ENCODE results near the gene SCGB1D2.

Gene SCGB1D2

DNA sequence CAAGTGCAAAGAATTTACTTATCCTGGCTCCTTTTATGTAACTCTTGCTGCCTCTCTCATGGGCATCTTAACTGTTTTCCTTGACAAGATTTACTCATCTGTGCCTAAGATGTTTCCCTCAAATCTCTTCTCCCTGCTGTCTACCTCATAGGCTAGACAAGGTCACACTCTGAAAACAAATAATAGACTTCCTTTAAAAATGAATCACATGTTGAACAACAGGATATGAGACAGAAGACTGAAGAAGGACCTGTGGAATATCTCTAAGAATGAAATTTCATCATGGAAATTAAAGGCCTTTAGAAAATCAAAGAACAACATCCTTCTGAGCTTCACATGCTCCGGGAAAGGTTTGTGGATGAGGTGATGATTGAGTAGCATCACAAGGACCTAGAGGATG, 22.0 kb downstream of the SCGB1D2 start:
- H3K9me3 ChIP-seq (replicated peaks; ENCODE audit: low read length) = no peaks in the 10 kb centered on the region
- peaks cover 18% of the 10 kb centered on the region for H3K27me3 ChIP-seq (ENCODE audit: control insufficient read depth, insufficient read depth, low read length)
- no peaks in the 10 kb centered on the region for H3K36me3 ChIP-seq (ENCODE audit: insufficient read depth, low read length)
- no peak overlapping the region for H3K9ac ChIP-seq (ENCODE audit: low read depth, low read length)
- no peak overlapping the region for H3K4me3 ChIP-seq (ENCODE audit: low read length)
- H3K4me1 ChIP-seq (ENCODE audit: control insufficient read depth, insufficient read depth, low read length) = peaks cover 20% of the 10 kb centered on the region
- no peak overlapping the region for H3K4me2 ChIP-seq (ENCODE audit: low read length)

DNA sequence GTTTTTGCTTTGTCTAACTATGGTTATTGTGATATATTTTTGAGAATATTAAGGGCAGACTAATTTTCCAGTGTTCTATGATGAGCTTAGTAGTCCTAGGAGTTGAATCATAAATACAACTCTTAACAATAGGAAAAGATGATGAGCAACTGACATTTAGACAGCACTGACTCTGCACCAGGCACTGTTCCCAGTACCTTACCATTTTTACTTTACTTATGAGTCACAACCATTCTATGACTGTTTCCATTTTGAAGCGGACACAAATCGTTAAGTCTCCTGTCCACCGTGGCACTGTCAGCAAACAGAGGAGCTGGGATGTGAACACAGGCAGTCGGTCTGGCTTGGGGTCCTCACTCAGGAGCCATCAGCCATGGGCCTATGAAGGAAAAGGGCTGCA, 24.5 kb downstream of the SCGB1D2 start:
- peaks cover 20% of the 10 kb centered on the region for H3K4me1 ChIP-seq (ENCODE audit: control insufficient read depth, insufficient read depth, low read length)
- H3K27me3 ChIP-seq (ENCODE audit: control insufficient read depth, insufficient read depth, low read length) = peaks cover 25% of the 10 kb centered on the region

GRCh38 chr11:62267050-62267449, 25.0 kb downstream of the SCGB1D2 start:
- no peaks in the 10 kb centered on the region for H3K9me3 ChIP-seq (replicated peaks; ENCODE audit: low read length)
- H3K27me3 ChIP-seq (ENCODE audit: control insufficient read depth, insufficient read depth, low read length) = peaks cover 22% of the 10 kb centered on the region
- H3K36me3 ChIP-seq (ENCODE audit: insufficient read depth, low read length) = no peaks in the 10 kb centered on the region
- H3K4me3 ChIP-seq (ENCODE audit: low read length) = no peak overlapping the region
- no peak overlapping the region for H3K9ac ChIP-seq (ENCODE audit: low read depth, low read length)
- H3K4me1 ChIP-seq (ENCODE audit: control insufficient read depth, insufficient read depth, low read length) = peaks cover 20% of the 10 kb centered on the region
- H3K4me2 ChIP-seq (ENCODE audit: low read length) = no peak overlapping the region

More for the DNA sequence above, 24.5 kb downstream of the SCGB1D2 start:
- H3K9ac ChIP-seq (ENCODE audit: low read depth, low read length) = no peak overlapping the region
- no peak overlapping the region for H3K4me2 ChIP-seq (ENCODE audit: low read length)
- no peak overlapping the region for H3K4me3 ChIP-seq (ENCODE audit: low read length)
- H3K36me3 ChIP-seq (ENCODE audit: insufficient read depth, low read length) = no peaks in the 10 kb centered on the region
- H3K9me3 ChIP-seq (replicated peaks; ENCODE audit: low read length) = no peaks in the 10 kb centered on the region

- Histone ChIP-seq H3K9me3 (replicated peaks; ENCODE audit: low read length) (no peaks in the 10 kb centered on the region), H3K4me1 (ENCODE audit: control insufficient read depth, insufficient read depth, low read length) (peaks cover 20% of the 10 kb centered on the region), H3K4me2 (ENCODE audit: low read length) (no peak overlapping the region), H3K36me3 (ENCODE audit: insufficient read depth, low read length) (no peaks in the 10 kb centered on the region), H3K9ac (ENCODE audit: low read depth, low read length) (no peak overlapping the region), H3K4me3 (ENCODE audit: low read length) (no peak overlapping the region), H3K27me3 (ENCODE audit: control insufficient read depth, insufficient read depth, low read length) (peaks cover 22% of the 10 kb centered on the region)
Measured at GRCh38 chr11:62267576-62267975, 25.5 kb downstream of the SCGB1D2 start.

GRCh38 chr11:62269654-62270278, 27.7 kb downstream of the SCGB1D2 start, which contains the start of gene SCGB2A2:
TSS of gene SCGB2A2 (plus strand) at chr11:62270158. CDS start at chr11:62270217, 59 bp downstream.
- no peaks in the 10 kb centered on the region for H3K36me3 ChIP-seq (ENCODE audit: insufficient read depth, low read length)
- H3K4me3 ChIP-seq (ENCODE audit: low read length) = no peak within 1 kb of the TSS
- no peak within 1 kb of the TSS for H3K9ac ChIP-seq (ENCODE audit: low read depth, low read length)
- no peaks in the 10 kb centered on the region for H3K9me3 ChIP-seq (replicated peaks; ENCODE audit: low read length)
- H3K4me2 ChIP-seq (ENCODE audit: low read length) = no peak within 1 kb of the TSS
- H3K27me3 ChIP-seq (ENCODE audit: control insufficient read depth, insufficient read depth, low read length) = peaks cover 22% of the 10 kb centered on the region
- H3K4me1 ChIP-seq (ENCODE audit: control insufficient read depth, insufficient read depth, low read length) = peaks cover 10% of the 10 kb centered on the region

GRCh38 chr11:62273284-62273683, 31.2 kb downstream of the SCGB1D2 start:
- Histone ChIP-seq H3K36me3 (ENCODE audit: insufficient read depth, low read length) (no peaks in the 10 kb centered on the region), H3K4me3 (ENCODE audit: low read length) (no peak overlapping the region), H3K9ac (ENCODE audit: low read depth, low read length) (no peak overlapping the region), H3K27me3 (ENCODE audit: control insufficient read depth, insufficient read depth, low read length) (peaks cover 27% of the 10 kb centered on the region), H3K9me3 (replicated peaks; ENCODE audit: low read length) (no peaks in the 10 kb centered on the region), H3K4me2 (ENCODE audit: low read length) (no peak overlapping the region), H3K4me1 (ENCODE audit: control insufficient read depth, insufficient read depth, low read length) (no peaks in the 10 kb centered on the region)

DNA sequence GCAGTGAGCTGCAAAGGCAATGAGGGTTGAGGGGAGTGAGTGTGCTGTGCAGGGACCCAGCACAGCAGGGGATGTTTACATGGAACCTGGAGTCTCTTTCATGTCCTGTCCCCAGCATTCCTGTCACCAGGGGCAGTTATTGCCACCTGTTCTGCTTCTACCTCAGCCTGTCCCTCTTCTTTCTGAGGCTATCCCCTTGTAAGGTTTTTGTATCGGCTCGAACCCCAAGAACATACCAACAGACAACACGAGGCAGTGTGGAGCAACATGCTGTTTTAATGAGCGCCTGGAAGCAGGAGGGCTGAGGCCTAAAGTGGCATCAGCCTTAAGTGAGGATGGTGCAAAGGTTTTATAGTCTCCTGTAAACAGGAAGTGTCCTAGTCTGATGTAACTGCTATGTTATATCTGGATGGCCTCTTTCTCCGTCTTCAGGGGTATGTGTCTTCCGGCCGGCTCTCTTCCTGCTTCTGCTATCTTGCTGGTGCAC, 31.8 kb downstream of the SCGB1D2 start:
- no peak overlapping the region for H3K9ac ChIP-seq (ENCODE audit: low read depth, low read length)
- no peak overlapping the region for H3K4me3 ChIP-seq (ENCODE audit: low read length)
- no peaks in the 10 kb centered on the region for H3K4me1 ChIP-seq (ENCODE audit: control insufficient read depth, insufficient read depth, low read length)
- H3K27me3 ChIP-seq (ENCODE audit: control insufficient read depth, insufficient read depth, low read length) = peaks cover 22% of the 10 kb centered on the region
- no peaks in the 10 kb centered on the region for H3K9me3 ChIP-seq (replicated peaks; ENCODE audit: low read length)
- no peaks in the 10 kb centered on the region for H3K36me3 ChIP-seq (ENCODE audit: insufficient read depth, low read length)
- H3K4me2 ChIP-seq (ENCODE audit: low read length) = no peak overlapping the region

GRCh38 chr11:62280452-62280851, 38.4 kb downstream of the SCGB1D2 start:
- Histone ChIP-seq H3K27me3 (ENCODE audit: control insufficient read depth, insufficient read depth, low read length) (peaks cover 9% of the 10 kb centered on the region), H3K4me1 (ENCODE audit: control insufficient read depth, insufficient read depth, low read length) (no peaks in the 10 kb centered on the region), H3K4me2 (ENCODE audit: low read length) (no peak overlapping the region), H3K36me3 (ENCODE audit: insufficient read depth, low read length) (no peaks in the 10 kb centered on the region), H3K9me3 (replicated peaks; ENCODE audit: low read length) (no peaks in the 10 kb centered on the region), H3K9ac (ENCODE audit: low read depth, low read length) (no peak overlapping the region), H3K4me3 (ENCODE audit: low read length) (no peak overlapping the region)

Data from skeletal muscle satellite cell (primary cell).